Kidney glomerular epithelial cell (primary cell): ENCODE data around the gene ERF.

ENCODE experiments used
- DNase-seq: peaks from one replicate; lab custom pipeline; 2025; lab: John Stamatoyannopoulos, UW

The ERF gene

DNA sequence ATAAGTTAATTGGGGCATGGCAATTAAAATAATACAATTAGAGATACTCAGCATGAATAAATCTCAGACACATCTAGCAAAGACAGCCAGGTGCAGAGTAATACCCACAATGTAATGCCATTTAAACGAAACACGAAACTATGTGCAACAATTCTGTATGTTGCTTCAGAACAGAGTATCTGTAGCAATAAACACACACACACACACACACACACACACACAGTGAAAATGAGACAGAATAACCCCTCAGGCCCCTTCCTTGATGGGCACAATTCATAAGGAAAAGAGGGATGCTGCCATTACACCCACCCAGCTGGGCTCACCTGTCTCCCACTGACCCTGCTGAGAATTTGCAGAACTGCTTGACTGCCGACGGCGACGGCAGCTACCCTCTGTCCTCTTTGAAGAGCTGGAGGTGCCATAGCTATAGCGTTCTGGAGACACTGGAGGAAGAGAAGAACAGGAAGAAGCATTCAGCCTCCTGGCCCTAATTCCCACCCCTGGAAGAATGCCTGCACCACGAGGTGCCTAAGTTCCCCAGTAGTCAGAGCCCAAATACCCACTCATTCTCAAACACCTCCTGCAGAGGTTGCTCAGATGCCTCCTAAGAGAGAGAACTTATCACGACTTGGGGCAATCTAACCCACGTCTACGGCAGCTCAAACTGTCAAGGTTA lies 40.0 kb downstream of the ERF start:
- no peak for DNase-seq

GRCh38 chr19:42212886-42213285 lies 42.0 kb downstream of the ERF start:
- DNase-seq = no peak

- no peak for DNase-seq
Observed at GRCh38 chr19:42208612-42209011, 46.3 kb downstream of the ERF start.

- DNase-seq = no peak
Observed at GRCh38 chr19:42207767-42208271, 47.1 kb downstream of the ERF start.

DNA sequence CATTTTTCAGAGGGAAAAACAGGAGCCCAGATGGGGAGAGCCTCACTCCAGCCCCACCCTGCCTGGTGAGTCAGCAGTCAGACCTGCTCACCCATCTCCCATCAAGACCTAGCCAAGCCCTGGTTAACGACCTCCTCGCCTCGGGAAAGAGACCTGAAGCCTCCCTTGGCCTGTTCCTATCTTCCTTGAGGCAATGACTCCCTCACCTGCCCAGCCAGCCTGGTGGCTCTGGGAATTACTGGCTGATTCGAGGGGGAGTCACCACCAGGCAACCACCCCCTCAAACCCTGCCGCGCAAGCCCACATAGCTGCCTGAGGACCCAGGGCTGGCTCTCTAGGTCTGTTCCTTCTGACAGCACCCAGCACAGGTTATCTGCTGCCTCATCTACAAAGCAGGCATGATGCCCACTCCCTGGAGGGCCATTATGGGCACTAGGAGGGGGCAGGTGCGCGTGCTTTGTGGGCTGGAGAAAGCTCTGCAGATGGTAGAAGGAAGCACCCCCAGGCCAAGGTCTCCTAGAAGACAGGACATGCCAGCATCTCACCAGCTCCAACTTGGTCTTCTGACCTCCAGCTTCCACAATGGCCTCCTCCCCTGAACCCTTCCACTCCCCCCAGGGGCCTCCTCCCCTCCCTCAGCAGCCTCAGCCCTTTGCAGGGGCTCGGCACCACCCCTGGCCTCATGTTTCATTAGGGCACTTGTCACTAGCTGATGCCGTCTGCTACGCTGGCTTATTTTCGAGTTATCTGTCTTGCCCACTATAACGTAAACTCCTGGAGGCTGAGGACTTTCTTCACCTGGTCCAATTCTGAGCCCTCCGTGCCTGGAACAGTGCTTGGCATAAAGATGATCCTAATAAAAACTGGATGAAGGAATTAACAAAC lies 47.8 kb downstream of the ERF start:
- DNase-seq = no peak

GRCh38 chr19:42204664-42205063 lies 50.3 kb downstream of the ERF start:
- no peak for DNase-seq

DNA sequence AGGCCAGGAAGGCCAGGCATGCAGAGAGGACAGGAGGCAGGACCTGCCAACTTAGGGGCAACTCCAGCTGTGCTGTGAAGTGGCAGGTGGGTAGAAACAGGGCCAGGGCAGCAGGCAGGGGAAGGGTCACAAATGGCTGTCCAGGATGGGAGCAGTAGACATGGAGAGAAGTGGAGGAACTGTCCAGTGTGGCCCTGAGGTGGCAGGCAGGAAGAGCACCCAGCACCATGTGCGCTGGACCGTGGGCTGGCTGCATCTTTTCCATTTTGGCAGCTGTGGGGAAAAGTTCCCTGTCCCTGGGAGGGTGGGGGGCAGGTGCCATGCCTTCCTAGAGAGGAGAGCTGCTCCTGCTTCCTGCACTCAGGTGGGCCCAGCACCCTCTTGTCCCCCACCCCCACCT lies 51.2 kb downstream of the ERF start:
- DNase-seq = no peak

GRCh38 chr19:42202290-42202880 lies 52.5 kb downstream of the ERF start:
- no peak for DNase-seq

DNA sequence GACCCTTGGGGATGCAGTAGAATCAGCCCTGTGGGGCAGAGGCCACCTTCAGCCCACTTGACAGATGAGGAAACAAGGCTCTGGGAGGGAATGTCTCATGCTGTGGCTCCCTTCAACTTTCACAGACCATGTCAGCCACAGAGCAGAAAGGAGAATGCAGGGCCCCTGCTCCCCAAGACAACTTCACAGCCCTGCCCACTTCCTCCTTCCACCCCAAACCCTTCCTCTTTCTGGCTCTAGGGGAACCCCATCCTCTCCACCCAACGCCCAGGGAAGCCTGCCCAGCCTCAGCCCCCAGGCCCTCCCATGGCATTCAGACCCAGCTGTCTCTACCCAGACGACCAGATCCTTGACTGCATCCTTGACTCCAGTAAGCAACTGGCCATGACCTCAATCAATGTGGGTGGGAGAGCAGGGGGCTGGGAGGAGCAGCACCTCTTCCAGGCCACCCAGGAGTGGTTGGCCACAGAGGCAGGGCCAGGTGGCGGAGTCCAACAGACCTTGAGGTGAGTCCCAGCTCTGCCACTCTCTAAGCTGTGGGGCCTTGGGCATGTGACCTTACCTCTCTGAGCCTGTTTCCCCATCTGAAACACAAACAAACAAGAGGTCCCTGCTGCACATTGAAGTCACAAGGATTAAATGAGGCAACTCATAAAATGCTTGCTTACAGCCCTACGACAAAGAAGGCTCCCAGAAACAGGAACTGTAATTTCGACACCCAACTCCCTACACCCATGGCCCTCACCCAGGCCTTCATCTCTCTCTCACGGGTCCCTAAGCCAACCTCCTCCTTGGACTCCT lies 53.2 kb downstream of the ERF start:
- DNase-seq = no peak

- DNase-seq = no peak
Observed at GRCh38 chr19:42200116-42200715, 54.7 kb downstream of the ERF start.

GRCh38 chr19:42199440-42200115 lies 55.4 kb downstream of the ERF start:
- DNase-seq = no peak

DNA sequence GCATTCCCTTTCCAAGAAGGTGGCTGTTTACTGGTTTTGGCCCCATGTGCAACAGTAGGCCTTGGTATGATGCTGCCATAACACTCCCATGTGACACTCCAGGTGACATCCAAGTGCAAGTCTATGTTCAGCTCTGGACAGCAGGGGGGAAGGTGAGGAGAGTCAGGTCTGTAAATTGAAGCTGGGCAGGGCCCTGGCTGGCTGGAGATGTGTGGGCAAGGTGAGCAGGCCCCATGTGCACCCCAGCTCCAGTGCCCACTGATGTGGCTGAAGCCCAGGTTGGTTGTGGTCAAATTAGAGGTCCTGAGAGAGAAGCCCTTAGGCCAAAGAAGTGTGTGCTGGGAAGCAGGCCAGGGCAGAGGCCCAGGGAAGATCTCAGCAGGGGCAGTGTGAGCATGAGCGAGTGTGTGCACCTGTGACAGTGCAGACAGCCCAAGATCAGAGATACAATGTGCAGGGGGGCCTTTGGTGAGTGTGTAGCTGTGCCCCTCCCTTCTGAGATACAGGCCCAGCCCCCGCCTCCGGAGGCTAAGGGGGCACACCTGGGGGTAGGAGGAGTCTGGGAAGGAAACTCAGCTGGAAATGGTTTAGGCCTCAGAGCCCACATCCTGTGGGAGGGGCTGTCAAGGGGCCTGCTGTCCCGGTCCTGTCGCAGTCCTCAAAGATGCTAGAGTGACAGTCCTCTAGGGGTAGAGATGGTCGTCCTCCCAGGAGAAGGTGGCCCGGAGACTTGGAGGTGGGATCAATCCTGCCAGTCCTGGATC lies 56.1 kb downstream of the ERF start:
- no peak for DNase-seq
